Measurements from ENCODE around the gene PACRG. TPM values are rescaled to one million over a fixed set of nuclear protein-coding genes. Genes with fewer than 3 reads are reported as not detected.
A peak's percentile ranks its signal among the peaks of the same experiment; 100 is the strongest.

The PACRG gene
- total RNA-seq, 4 donors from 2014 or later, result 0.29 to 1.6 (median 0.61) TPM

- no peaks in the 10 kb centered on the region for H3K9me3 ChIP-seq
- TF ChIP-seq CTCF (IDR thresholded peaks at IDR 0.05 in 4 of 5, conservative IDR thresholded peaks at IDR 0.05 in 1 of 5), result no peak
- TF ChIP-seq POLR2A (IDR thresholded peaks at IDR 0.05), result no peak
- intact Hi-C loops (cut with DNase I; ENCODE audit: low total_unique reads) (loop anchor here (5.0 to 10.0 kb wide), 5 partner anchors 263 to 1084 kb away; partner anchors contain the start of gene QKI), in situ Hi-C loops (cut with MboI; ENCODE audit: low sequenced_read_pairs in 4 of 4) (loop anchor here in 2 of 4 donors (25.0 kb wide), 1 partner anchor 1316 kb away; no protein-coding TSS in a partner anchor)
- ATAC-seq, result no peak
- peaks cover 8 to 10% of the 10 kb centered on the region in 2 donors for H3K4me1 ChIP-seq
- peak overlapping the region in 3 of 4 donors; percentile 92 to 97 (median 93) for H3K27ac ChIP-seq
- no peaks in the 10 kb centered on the region for H3K27me3 ChIP-seq
- H3K4me3 ChIP-seq, result peak overlapping the region; percentile 62 to 98 (median 81)
- no peak for DNase-seq
- no peaks in the 10 kb centered on the region for H3K36me3 ChIP-seq
These were observed 423 bp downstream of the PACRG start for GRCh38 chr6:162728197-162728596.

GRCh38 chr6:162728706-162729105, 932 bp downstream of the PACRG start:
- intact Hi-C loops (cut with DNase I; ENCODE audit: low total_unique reads), result loop anchor here (5.0 to 10.0 kb wide), 5 partner anchors 264 to 1084 kb away; partner anchors contain the start of gene QKI
- peaks cover 5 to 7% of the 10 kb centered on the region in 2 donors for H3K4me1 ChIP-seq
- in situ Hi-C loops (cut with MboI; ENCODE audit: low sequenced_read_pairs in 4 of 4), result loop anchor here in 2 of 4 donors (25.0 kb wide), 1 partner anchor 1316 kb away; no protein-coding TSS in a partner anchor
- ATAC-seq (no peak), DNase-seq (no peak)
- TF ChIP-seq POLR2A (IDR thresholded peaks at IDR 0.05) (no peak), CTCF (IDR thresholded peaks at IDR 0.05 in 4 of 5, conservative IDR thresholded peaks at IDR 0.05 in 1 of 5) (no peak)
- no peak overlapping the region for H3K4me3 ChIP-seq
- peak overlapping the region in 1 of 4 donors; percentile 97 for H3K27ac ChIP-seq
- H3K9me3 ChIP-seq, result no peaks in the 10 kb centered on the region
- H3K27me3 ChIP-seq, result no peaks in the 10 kb centered on the region
- H3K36me3 ChIP-seq, result no peaks in the 10 kb centered on the region

GRCh38 chr6:162730502-162730901, 2.7 kb downstream of the PACRG start:
- Histone ChIP-seq H3K27me3 (no peaks in the 10 kb centered on the region), H3K27ac (no peak overlapping the region), H3K36me3 (no peaks in the 10 kb centered on the region), H3K9me3 (no peaks in the 10 kb centered on the region), H3K4me3 (no peak overlapping the region), H3K4me1 (peaks cover 5 to 7% of the 10 kb centered on the region in 2 donors)
- no peak for TF ChIP-seq CTCF (IDR thresholded peaks at IDR 0.05 in 4 of 5, conservative IDR thresholded peaks at IDR 0.05 in 1 of 5)
- no peak for TF ChIP-seq POLR2A (IDR thresholded peaks at IDR 0.05)
- intact Hi-C loops (cut with DNase I; ENCODE audit: low total_unique reads) (loop anchor here (5.0 kb wide), 1 partner anchor 288 kb away; no protein-coding TSS in a partner anchor), in situ Hi-C loops (cut with MboI; ENCODE audit: low sequenced_read_pairs in 4 of 4) (loop anchor here in 2 of 4 donors (25.0 kb wide), 1 partner anchor 1318 kb away; no protein-coding TSS in a partner anchor)
- ATAC-seq, result no peak
- DNase-seq, result no peak

GRCh38 chr6:162733489-162733888, 5.7 kb downstream of the PACRG start:
- no peak overlapping the region for H3K27ac ChIP-seq
- in situ Hi-C loops (cut with MboI; ENCODE audit: low sequenced_read_pairs in 4 of 4), result loop anchor here in 2 of 4 donors (25.0 kb wide), 1 partner anchor 1321 kb away; no protein-coding TSS in a partner anchor
- no peaks in the 10 kb centered on the region for H3K27me3 ChIP-seq
- TF ChIP-seq POLR2A (IDR thresholded peaks at IDR 0.05), result no peak
- TF ChIP-seq CTCF (IDR thresholded peaks at IDR 0.05 in 4 of 5, conservative IDR thresholded peaks at IDR 0.05 in 1 of 5), result no peak
- H3K9me3 ChIP-seq, result no peaks in the 10 kb centered on the region
- intact Hi-C loops (cut with DNase I; ENCODE audit: low total_unique reads), result loop anchor here (5.0 kb wide), 1 partner anchor 291 kb away; no protein-coding TSS in a partner anchor
- no peaks in the 10 kb centered on the region for H3K4me1 ChIP-seq
- H3K36me3 ChIP-seq, result no peaks in the 10 kb centered on the region
- no peak for DNase-seq
- no peak overlapping the region for H3K4me3 ChIP-seq
- ATAC-seq, result no peak

Data from gastrocnemius medialis (tissue), 4 donors.